Neural crest cell (in vitro differentiated cells): ENCODE results near the gene NCBP3. TPM values are rescaled to one million over a fixed set of nuclear protein-coding genes. Genes with fewer than 3 reads are reported as not detected.

Experiments used
- DNase-seq: peaks from one replicate; pipeline ENCODE4 v3.0.0; 2021; ENCODE audit warnings: low read depth, mixed read lengths, low spot score
- H3K27ac Mint-ChIP-seq: one replicate; pipeline ENCODE4 v1.8.0; 2021; ENCODE audit warnings: mild to moderate bottlenecking, mixed read lengths; ENCODE audit not compliant: unreplicated experiment
- H3K27me3 Mint-ChIP-seq: 2 replicates; pipeline ENCODE4 v1.8.0; 2021; ENCODE audit warnings: low read depth, mild to moderate bottlenecking, mixed read lengths
- H3K36me3 Mint-ChIP-seq: 2 replicates; pipeline ENCODE4 v1.8.0; 2021; ENCODE audit warnings: low read depth, mild to moderate bottlenecking, mixed read lengths
- H3K4me1 Mint-ChIP-seq: 2 replicates; pipeline ENCODE4 v1.8.0; 2021; ENCODE audit warnings: mixed read lengths
- H3K4me3 Mint-ChIP-seq: one replicate; pipeline ENCODE4 v1.8.0; 2021; ENCODE audit warnings: mild to moderate bottlenecking, mixed read lengths
- H3K9me3 Mint-ChIP-seq: 2 replicates; pipeline ENCODE4 v1.8.0; 2021; ENCODE audit warnings: mixed read lengths
- total RNA-seq: library from RNA; stranded (reverse); gene quantifications from 2 replicates; pipeline ENCODE4 v1.2.1, GENCODE V29; 2021
- TF ChIP-seq, protein P1 (sequence below): fragments of 200-600 bp; sonication (generic); conservative IDR thresholded peaks from 2 replicates; pipeline ENCODE4 v1.5.0; 2021; ENCODE audit warnings: antibody characterized with exemption, mild to moderate bottlenecking

NCBP3 gene
- total RNA-seq, 1 donor from 2014 or later = 61.5 TPM

DNA sequence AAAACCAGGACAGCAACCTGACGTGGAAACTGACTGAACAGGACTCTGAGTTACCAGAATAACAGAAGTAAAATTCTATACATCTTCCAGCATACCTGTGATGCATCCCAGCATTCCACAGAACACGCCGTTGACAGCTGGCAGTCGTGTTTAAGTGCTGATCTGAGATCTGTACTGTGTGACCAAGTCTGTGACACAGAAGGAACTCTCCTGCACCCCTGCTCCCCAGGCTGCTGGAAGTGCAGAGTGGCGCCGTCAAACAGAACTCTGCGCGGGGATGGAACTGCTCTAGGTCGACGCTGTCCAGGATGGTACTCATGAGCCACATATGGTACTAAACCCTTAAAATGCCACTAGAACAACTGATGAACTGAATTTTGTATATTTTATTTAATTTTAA lies 44.3 kb downstream of the NCBP3 start:
- no peaks in the 10 kb centered on the region for H3K4me1 Mint-ChIP-seq
- TF ChIP-seq, protein P1, sequence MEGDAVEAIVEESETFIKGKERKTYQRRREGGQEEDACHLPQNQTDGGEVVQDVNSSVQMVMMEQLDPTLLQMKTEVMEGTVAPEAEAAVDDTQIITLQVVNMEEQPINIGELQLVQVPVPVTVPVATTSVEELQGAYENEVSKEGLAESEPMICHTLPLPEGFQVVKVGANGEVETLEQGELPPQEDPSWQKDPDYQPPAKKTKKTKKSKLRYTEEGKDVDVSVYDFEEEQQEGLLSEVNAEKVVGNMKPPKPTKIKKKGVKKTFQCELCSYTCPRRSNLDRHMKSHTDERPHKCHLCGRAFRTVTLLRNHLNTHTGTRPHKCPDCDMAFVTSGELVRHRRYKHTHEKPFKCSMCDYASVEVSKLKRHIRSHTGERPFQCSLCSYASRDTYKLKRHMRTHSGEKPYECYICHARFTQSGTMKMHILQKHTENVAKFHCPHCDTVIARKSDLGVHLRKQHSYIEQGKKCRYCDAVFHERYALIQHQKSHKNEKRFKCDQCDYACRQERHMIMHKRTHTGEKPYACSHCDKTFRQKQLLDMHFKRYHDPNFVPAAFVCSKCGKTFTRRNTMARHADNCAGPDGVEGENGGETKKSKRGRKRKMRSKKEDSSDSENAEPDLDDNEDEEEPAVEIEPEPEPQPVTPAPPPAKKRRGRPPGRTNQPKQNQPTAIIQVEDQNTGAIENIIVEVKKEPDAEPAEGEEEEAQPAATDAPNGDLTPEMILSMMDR = no peak
- peaks cover 2% of the 10 kb centered on the region for H3K36me3 Mint-ChIP-seq
- H3K4me3 Mint-ChIP-seq = no peak overlapping the region
- DNase-seq = no peak
- H3K27ac Mint-ChIP-seq = no peak overlapping the region
- no peaks in the 10 kb centered on the region for H3K27me3 Mint-ChIP-seq
- no peaks in the 10 kb centered on the region for H3K9me3 Mint-ChIP-seq

DNA sequence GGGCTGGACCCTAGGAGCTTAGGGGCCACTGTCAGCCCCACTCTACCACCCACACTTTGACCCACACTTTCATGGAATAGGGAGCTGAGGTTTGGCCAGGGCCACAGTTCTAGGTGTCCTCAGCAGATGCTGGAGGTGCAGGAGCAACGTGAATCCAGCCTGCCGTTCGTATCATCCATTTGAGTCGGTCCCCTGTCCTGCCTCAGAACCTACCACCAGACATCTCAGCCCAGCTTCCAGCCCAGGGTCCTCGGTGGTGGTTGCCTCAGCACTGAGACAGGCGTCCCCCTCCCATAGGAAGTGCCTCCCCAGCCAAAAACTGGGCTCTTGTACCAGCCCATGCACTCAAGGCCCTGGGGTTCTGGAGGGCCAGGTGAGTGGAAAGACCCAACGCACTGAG lies 44.7 kb downstream of the NCBP3 start:
- Mint-ChIP-seq H3K9me3 (no peaks in the 10 kb centered on the region), H3K4me1 (no peaks in the 10 kb centered on the region), H3K27ac (no peak overlapping the region), H3K27me3 (no peaks in the 10 kb centered on the region), H3K4me3 (no peak overlapping the region), H3K36me3 (peaks cover 2% of the 10 kb centered on the region)
- no peak for DNase-seq
- TF ChIP-seq, protein P1 = no peak

DNA sequence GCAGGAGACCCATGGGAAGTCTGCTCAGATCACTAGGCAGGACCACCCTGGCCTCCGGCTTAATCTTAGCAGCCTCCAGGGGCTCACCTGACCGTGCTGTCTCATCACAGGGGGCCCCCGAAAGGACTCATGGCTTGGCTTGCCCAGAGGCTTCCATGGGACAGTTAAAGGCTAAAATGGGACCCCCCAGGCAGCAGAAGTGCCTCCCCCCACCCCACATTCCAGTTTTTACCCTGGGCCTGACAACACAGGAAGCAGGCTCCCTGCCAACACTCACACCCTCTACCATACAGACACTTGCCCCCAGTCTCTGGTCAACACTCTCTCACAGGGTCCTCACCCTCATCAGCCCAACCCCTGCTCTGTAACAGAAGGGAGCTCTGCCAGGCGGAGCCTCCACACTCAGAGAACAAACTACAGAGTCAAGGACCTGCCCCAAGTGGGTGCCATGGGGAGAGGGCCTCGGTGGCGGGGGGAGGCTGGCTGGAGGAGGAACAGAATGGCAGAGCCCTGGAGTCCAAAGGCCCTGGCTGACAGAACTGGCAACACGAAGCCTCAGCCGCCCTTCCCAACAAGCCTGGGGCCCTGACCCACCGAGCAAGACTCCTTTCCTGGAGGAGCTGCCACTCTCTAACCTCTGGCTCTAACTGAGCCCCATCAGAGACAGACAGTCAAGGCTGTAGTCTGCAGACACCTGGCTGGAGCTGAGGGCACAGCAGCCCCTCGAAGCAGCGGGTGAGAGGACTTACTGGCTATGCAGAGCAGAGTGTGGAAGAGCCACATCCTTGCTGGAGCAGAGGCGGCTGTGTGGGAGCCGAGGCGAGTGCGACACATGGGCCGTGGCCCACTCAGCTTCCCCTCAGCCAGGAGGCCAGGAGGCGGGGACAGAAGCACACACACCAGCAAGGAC lies 45.4 kb downstream of the NCBP3 start, which contains the start of gene ITGAE:
Gene ITGAE, minus strand, starts transcription at position 827 of the 910 bp plus-strand sequence. Its CDS starts 44 bp downstream, at position 783.
- no peak within 1 kb of the TSS for H3K27ac Mint-ChIP-seq
- TF ChIP-seq, protein P1 = no peak
- DNase-seq = no peak
- H3K9me3 Mint-ChIP-seq = no peaks in the 10 kb centered on the region
- H3K27me3 Mint-ChIP-seq = no peaks in the 10 kb centered on the region
- H3K4me1 Mint-ChIP-seq = no peaks in the 10 kb centered on the region
- H3K4me3 Mint-ChIP-seq = no peak within 1 kb of the TSS
- peaks cover 2% of the 10 kb centered on the region for H3K36me3 Mint-ChIP-seq

DNA sequence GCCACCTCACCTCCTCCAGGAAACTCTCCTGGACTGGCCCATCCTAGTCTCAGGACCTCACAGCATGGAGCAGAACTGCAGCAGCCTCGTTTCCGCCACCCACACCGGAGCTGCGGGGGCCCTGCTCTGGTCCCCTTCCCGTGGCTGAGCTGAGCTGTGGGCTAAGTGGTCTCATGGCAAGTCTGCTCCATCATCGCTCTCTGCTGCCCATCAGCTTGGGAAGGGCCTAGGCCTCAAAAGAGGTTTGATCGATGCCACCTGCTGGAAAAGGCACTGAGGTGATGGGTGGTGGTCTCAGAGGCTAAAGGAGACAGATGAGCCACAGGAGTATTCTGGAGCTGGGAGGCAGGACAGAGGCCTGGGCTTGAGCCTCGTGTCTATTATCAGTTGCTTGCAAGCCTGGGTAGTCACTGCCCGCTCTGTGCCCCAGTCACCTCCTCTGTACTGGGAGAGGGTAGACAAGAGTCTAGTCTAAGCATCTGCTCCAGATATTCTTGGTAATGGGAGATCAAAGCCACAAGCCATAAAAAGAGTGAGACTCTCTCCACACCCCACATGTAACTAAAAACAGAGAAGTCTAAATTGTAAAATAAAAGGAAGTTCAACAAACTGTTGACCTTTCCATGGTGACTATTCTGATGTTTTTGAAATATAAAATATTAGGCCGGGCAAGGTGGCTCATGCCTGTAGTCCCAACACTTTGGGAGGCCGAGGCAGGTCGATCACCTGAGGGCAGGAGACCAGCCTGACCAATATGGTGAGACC lies 46.7 kb downstream of the NCBP3 start:
- Mint-ChIP-seq H3K27me3 (no peaks in the 10 kb centered on the region), H3K27ac (no peak overlapping the region), H3K9me3 (no peaks in the 10 kb centered on the region), H3K4me1 (no peaks in the 10 kb centered on the region), H3K4me3 (no peak overlapping the region), H3K36me3 (peaks cover 2% of the 10 kb centered on the region)
- no peak for DNase-seq
- TF ChIP-seq, protein P1 = no peak

DNA sequence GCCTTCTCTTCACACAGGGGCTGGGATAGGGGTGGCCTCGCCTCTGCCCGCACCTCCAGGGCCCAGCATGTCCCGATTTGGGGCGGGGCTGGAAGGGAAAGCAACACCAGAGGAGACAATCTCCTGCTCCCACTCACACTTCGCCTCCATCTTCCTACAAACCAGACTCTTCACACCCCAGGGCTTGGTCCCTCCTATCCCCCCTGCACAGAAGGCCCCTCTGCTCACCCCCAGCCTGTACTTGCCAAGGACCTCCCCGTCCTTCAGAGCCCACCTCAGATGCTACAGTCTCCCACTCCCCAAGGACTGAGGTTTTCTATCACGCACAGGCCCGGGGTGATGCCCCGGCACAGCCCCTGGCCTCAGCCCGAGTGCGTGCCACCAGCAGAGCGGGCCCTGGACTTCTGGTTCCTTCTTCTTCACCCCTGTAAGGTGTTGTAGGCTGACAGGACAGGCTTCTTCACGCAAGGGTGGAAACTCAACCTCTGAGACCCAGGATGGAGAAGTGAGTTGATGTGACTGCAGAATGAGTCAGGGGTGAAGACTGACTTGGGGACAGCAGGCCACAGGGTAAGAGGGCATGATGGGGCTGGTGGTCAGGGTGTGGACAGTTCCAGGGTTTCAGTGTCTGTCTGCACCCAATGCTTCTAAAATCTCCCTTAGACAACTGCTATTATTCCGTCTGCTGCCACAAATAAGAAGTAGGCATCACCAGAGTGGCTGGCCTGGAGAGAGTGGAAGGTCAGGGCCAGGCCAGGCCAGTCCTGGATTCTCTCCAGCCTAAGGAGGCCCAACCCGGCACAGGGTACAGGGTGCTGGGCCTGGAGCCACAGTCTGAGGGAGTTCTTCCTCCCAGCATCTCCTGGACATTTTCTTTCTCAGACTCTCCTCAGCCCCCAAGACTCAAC lies 47.5 kb downstream of the NCBP3 start:
- Mint-ChIP-seq H3K4me3 (no peak overlapping the region), H3K27me3 (no peaks in the 10 kb centered on the region), H3K4me1 (no peaks in the 10 kb centered on the region), H3K9me3 (no peaks in the 10 kb centered on the region), H3K27ac (no peak overlapping the region), H3K36me3 (peaks cover 2% of the 10 kb centered on the region)
- TF ChIP-seq, protein P1 = no peak
- DNase-seq = no peak
